ENCODE measurements around the gene ZNF385C.

Gene ZNF385C

DNA sequence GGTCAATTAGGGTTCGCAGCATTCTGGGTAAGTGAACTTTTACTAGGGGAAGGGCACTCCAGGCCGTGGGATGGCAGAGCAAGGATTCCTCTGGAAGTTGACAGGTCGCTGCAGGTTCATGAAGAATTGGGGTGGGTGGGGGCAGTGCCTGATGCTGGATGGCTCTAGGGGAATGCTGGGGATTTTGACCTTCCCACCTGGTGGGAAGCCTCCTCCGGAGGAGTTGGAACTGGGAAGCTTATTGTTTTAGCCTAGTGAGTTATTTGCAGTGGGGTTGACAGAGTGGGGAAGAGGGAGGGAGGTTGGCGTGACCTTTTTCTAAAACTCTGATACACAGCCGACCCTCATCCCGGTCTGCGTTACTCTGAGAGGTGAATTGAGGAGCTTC, 47.3 kb downstream of the ZNF385C start:
- Histone ChIP-seq H3K36me3 (ENCODE audit: insufficient read depth, low read length) (no peaks in the 10 kb centered on the region), H3K4me2 (ENCODE audit: insufficient read depth, low read length) (no peak overlapping the region), H3K9me3 (ENCODE audit: insufficient read depth, low read length, severe bottlenecking) (no peaks in the 10 kb centered on the region), H3K27ac (ENCODE audit: low read length) (no peak overlapping the region), H3K27me3 (ENCODE audit: insufficient read depth, low read length, poor library complexity) (peaks cover 24% of the 10 kb centered on the region), H3K4me1 (ENCODE audit: insufficient read depth, low read length) (no peaks in the 10 kb centered on the region), H4K20me1 (ENCODE audit: insufficient read depth, low read length) (peaks cover 7% of the 10 kb centered on the region; the same call in 1 of the 2 replicates), H3K79me2 (ENCODE audit: insufficient read depth, low read length) (no peaks in the 10 kb centered on the region), H3K4me3 (ENCODE audit: low read depth in 1 of 2, low read length in 2 of 2) (no peak overlapping the region), H3K9ac (ENCODE audit: low read depth, low read length) (no peak overlapping the region), H2AFZ (ENCODE audit: low read depth, low read length) (no peak overlapping the region)
- no peak for TF ChIP-seq EZH2 (IDR thresholded peaks at IDR 0.05; ENCODE audit: borderline replicate concordance, low read depth, low read length, severe bottlenecking)
- TF ChIP-seq, protein P1, sequence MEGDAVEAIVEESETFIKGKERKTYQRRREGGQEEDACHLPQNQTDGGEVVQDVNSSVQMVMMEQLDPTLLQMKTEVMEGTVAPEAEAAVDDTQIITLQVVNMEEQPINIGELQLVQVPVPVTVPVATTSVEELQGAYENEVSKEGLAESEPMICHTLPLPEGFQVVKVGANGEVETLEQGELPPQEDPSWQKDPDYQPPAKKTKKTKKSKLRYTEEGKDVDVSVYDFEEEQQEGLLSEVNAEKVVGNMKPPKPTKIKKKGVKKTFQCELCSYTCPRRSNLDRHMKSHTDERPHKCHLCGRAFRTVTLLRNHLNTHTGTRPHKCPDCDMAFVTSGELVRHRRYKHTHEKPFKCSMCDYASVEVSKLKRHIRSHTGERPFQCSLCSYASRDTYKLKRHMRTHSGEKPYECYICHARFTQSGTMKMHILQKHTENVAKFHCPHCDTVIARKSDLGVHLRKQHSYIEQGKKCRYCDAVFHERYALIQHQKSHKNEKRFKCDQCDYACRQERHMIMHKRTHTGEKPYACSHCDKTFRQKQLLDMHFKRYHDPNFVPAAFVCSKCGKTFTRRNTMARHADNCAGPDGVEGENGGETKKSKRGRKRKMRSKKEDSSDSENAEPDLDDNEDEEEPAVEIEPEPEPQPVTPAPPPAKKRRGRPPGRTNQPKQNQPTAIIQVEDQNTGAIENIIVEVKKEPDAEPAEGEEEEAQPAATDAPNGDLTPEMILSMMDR (IDR thresholded peaks at IDR 0.05; ENCODE audit: borderline replicate concordance, extremely low read depth, low read length, poor library complexity, severe bottlenecking), result no peak
- ATAC-seq (ENCODE audit: insufficient read depth, low read depth) (no peak), DNase-seq (no peak)

DNA sequence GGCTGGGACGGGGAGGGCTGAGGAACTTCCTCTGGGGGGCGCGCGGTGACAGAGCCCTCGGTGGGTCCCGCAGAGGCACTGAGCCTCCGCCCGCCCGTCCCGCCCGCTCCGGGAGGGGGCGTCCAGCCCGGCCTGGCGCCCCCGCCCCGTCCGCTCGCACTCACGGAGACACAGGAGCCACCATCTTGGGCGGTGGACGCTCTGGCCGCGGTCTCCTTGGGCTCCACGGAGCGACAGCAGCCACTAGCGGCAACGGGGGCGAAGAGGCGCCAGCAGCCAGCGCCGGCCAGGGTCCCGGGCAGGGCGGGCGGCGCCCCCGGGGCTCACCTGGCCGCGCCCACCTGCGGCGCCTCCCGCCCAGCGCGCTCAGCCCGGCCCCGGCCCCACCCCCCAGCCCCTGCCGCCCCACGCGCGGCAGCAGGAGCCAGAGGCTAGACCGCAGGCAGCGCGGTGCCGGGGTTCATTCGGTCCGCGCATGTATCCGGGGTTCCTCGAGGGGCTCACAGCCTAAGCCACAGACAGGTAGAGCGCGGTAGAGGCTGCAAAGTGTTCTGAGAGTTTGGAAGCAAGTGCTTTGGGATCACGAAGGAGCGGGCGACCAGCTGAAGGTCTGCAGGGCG, 47.8 kb downstream of the ZNF385C start, which contains the start of gene C17orf113:
Gene C17orf113 (minus strand): TSS at position 209 of the 620 bp plus-strand sequence. CDS start 7,225 bp downstream, outside the sequence.
- no peak within 1 kb of the TSS for H3K4me2 ChIP-seq (ENCODE audit: insufficient read depth, low read length)
- no peak within 1 kb of the TSS for H3K27ac ChIP-seq (ENCODE audit: low read length)
- no peaks in the 10 kb centered on the region for H3K9me3 ChIP-seq (ENCODE audit: insufficient read depth, low read length, severe bottlenecking)
- no peak within 1 kb of the TSS for H3K9ac ChIP-seq (ENCODE audit: low read depth, low read length)
- H3K36me3 ChIP-seq (ENCODE audit: insufficient read depth, low read length), result no peaks in the 10 kb centered on the region
- H4K20me1 ChIP-seq (ENCODE audit: insufficient read depth, low read length), result peaks cover 7% of the 10 kb centered on the region; the same call in 1 of the 2 replicates
- no peak within 1 kb of the TSS for H3K4me3 ChIP-seq (ENCODE audit: low read depth in 1 of 2, low read length in 2 of 2)
- DNase-seq (no peak), ATAC-seq (ENCODE audit: insufficient read depth, low read depth) (no peak)
- no peaks in the 10 kb centered on the region for H3K79me2 ChIP-seq (ENCODE audit: insufficient read depth, low read length)
- H3K4me1 ChIP-seq (ENCODE audit: insufficient read depth, low read length), result no peaks in the 10 kb centered on the region
- no peak for TF ChIP-seq EZH2 (IDR thresholded peaks at IDR 0.05; ENCODE audit: borderline replicate concordance, low read depth, low read length, severe bottlenecking)
- TF ChIP-seq, protein P1 (IDR thresholded peaks at IDR 0.05; ENCODE audit: borderline replicate concordance, extremely low read depth, low read length, poor library complexity, severe bottlenecking), result no peak
- no peak within 1 kb of the TSS for H2AFZ ChIP-seq (ENCODE audit: low read depth, low read length)
- H3K27me3 ChIP-seq (ENCODE audit: insufficient read depth, low read length, poor library complexity), result peaks cover 24% of the 10 kb centered on the region

DNA sequence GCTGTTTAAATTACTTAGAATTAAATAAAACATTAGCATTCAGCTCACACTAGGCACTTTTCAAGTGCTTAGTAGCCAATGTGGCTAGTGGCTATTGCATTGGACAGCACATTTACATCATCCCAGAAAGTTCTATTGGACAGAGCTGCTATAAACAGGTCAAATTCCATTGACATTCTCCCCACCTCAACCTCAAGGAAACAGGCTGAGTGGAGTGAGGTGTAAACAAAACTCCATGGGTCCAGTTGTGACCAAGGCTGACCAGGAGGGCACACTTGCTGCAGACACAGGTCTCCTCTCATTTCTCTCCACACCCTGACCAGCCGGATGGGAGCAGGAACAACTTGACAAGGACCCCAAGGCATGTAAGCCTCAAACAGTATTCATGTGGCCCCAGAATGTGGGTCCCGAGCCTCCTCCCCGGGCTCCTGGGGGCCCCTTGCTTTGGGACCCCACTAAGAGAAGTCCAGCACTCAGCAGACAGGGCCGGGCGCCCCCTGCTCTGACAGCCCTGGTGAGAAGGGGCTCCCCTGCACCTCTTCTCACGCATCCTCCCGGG, 48.4 kb downstream of the ZNF385C start:
- no peak overlapping the region for H3K4me2 ChIP-seq (ENCODE audit: insufficient read depth, low read length)
- H3K9ac ChIP-seq (ENCODE audit: low read depth, low read length), result no peak overlapping the region
- no peak overlapping the region for H3K27ac ChIP-seq (ENCODE audit: low read length)
- H3K36me3 ChIP-seq (ENCODE audit: insufficient read depth, low read length), result no peaks in the 10 kb centered on the region
- ATAC-seq (ENCODE audit: insufficient read depth, low read depth) (no peak), DNase-seq (no peak)
- peaks cover 7% of the 10 kb centered on the region; the same call in 1 of the 2 replicates for H4K20me1 ChIP-seq (ENCODE audit: insufficient read depth, low read length)
- H3K4me1 ChIP-seq (ENCODE audit: insufficient read depth, low read length), result no peaks in the 10 kb centered on the region
- H3K4me3 ChIP-seq (ENCODE audit: low read depth in 1 of 2, low read length in 2 of 2), result no peak overlapping the region
- no peaks in the 10 kb centered on the region for H3K9me3 ChIP-seq (ENCODE audit: insufficient read depth, low read length, severe bottlenecking)
- H3K79me2 ChIP-seq (ENCODE audit: insufficient read depth, low read length), result no peaks in the 10 kb centered on the region
- H2AFZ ChIP-seq (ENCODE audit: low read depth, low read length), result no peak overlapping the region
- TF ChIP-seq EZH2 (IDR thresholded peaks at IDR 0.05; ENCODE audit: borderline replicate concordance, low read depth, low read length, severe bottlenecking), result peak; percentile 21
- TF ChIP-seq, protein P1 (IDR thresholded peaks at IDR 0.05; ENCODE audit: borderline replicate concordance, extremely low read depth, low read length, poor library complexity, severe bottlenecking), result no peak
- peaks cover 24% of the 10 kb centered on the region for H3K27me3 ChIP-seq (ENCODE audit: insufficient read depth, low read length, poor library complexity)
